IPS-18c (cell line): ENCODE data around the gene C3orf22.

Experiments
- H3K4me3 ChIP-seq: 2 replicates; pipeline ENCODE4 v1.7.0; 2013; ENCODE audit warnings: low read depth, mild to moderate bottlenecking, low read length, moderate library complexity; ENCODE audit not compliant: insufficient read depth
- H3K9me3 ChIP-seq: one replicate; pipeline ENCODE4 v1.6.1; 2013; ENCODE audit warnings: mild to moderate bottlenecking, low read length, moderate library complexity; ENCODE audit not compliant: control insufficient read depth, insufficient read depth

Gene C3orf22

GRCh38 chr3:126510308-126510910 lies 48.3 kb downstream of the C3orf22 start:
- Histone ChIP-seq H3K9me3 (no peaks in the 10 kb centered on the region), H3K4me3 (no peak overlapping the region)

GRCh38 chr3:126509597-126510307 lies 49.0 kb downstream of the C3orf22 start:
- Histone ChIP-seq H3K9me3 (no peaks in the 10 kb centered on the region), H3K4me3 (no peak overlapping the region)

GRCh38 chr3:126508564-126508964 lies 50.2 kb downstream of the C3orf22 start:
- no peaks in the 10 kb centered on the region for H3K9me3 ChIP-seq

GRCh38 chr3:126507886-126508285 lies 50.8 kb downstream of the C3orf22 start:
- H3K9me3 ChIP-seq = no peaks in the 10 kb centered on the region
- no peak overlapping the region for H3K4me3 ChIP-seq

More at GRCh38 chr3:126508564-126508964, 50.2 kb downstream of the C3orf22 start:
- H3K4me3 ChIP-seq = no peak overlapping the region

- H3K9me3 ChIP-seq = no peaks in the 10 kb centered on the region
- H3K4me3 ChIP-seq = no peak overlapping the region
These were observed 55.0 kb downstream of the C3orf22 start for GRCh38 chr3:126503701-126504100.

GRCh38 chr3:126502656-126503055 lies 56.1 kb downstream of the C3orf22 start:
- no peak overlapping the region for H3K4me3 ChIP-seq
- H3K9me3 ChIP-seq = no peaks in the 10 kb centered on the region

GRCh38 chr3:126501736-126502135 lies 57.0 kb downstream of the C3orf22 start:
- no peak overlapping the region for H3K4me3 ChIP-seq

GRCh38 chr3:126501054-126501453 lies 57.7 kb downstream of the C3orf22 start:
- no peaks in the 10 kb centered on the region for H3K9me3 ChIP-seq
- no peak overlapping the region for H3K4me3 ChIP-seq

More at GRCh38 chr3:126501736-126502135, 57.0 kb downstream of the C3orf22 start:
- H3K9me3 ChIP-seq = no peaks in the 10 kb centered on the region

GRCh38 chr3:126500016-126500415 lies 58.7 kb downstream of the C3orf22 start:
- no peak overlapping the region for H3K4me3 ChIP-seq
- H3K9me3 ChIP-seq = no peaks in the 10 kb centered on the region
